HAP-1 (cell line): ENCODE measurements around the gene CAPRIN2.

ENCODE experiments used
- DNase-seq, 2 experiments: peaks; one replicate each; pipeline ENCODE4 v3.0.0-alpha.2; 2016 to 2020; ENCODE audit warnings: low spot score in 2 of 2
- H3K27me3 ChIP-seq: fragments of 250-450 bp; sonication (Bioruptor Pico); 2 replicates; pipeline ENCODE4 v1.5.1; 2020; ENCODE audit warnings: low read depth, mild to moderate bottlenecking, moderate library complexity
- H3K36me3 ChIP-seq: fragments of 250-450 bp; sonication (Bioruptor Pico); replicated peaks from 2 replicates; pipeline ENCODE4 v1.5.1; 2020; ENCODE audit warnings: mild to moderate bottlenecking
- H3K4me1 ChIP-seq: fragments of 250-450 bp; sonication (Bioruptor Pico); 2 replicates; pipeline ENCODE4 v1.5.1; 2020; ENCODE audit warnings: mild to moderate bottlenecking
- H3K4me3 ChIP-seq: fragments of 250-450 bp; sonication (Bioruptor Pico); 2 replicates; pipeline ENCODE4 v1.5.1; 2020; ENCODE audit warnings: mild to moderate bottlenecking, moderate library complexity
- H3K9me3 ChIP-seq: fragments of 250-450 bp; sonication (Bioruptor Pico); 2 replicates; pipeline ENCODE4 v1.5.1; 2020; ENCODE audit warnings: mild to moderate bottlenecking, moderate library complexity
- in situ Hi-C: fragments of 300-500 bp; cut with MboI; formaldehyde crosslinking; loops from 3 replicates; pipeline ENCODE4 v1.14.3; 2020; ENCODE audit warnings: low sequenced_read_pairs, inconsistent platforms, mixed read lengths

Gene CAPRIN2, protein sequence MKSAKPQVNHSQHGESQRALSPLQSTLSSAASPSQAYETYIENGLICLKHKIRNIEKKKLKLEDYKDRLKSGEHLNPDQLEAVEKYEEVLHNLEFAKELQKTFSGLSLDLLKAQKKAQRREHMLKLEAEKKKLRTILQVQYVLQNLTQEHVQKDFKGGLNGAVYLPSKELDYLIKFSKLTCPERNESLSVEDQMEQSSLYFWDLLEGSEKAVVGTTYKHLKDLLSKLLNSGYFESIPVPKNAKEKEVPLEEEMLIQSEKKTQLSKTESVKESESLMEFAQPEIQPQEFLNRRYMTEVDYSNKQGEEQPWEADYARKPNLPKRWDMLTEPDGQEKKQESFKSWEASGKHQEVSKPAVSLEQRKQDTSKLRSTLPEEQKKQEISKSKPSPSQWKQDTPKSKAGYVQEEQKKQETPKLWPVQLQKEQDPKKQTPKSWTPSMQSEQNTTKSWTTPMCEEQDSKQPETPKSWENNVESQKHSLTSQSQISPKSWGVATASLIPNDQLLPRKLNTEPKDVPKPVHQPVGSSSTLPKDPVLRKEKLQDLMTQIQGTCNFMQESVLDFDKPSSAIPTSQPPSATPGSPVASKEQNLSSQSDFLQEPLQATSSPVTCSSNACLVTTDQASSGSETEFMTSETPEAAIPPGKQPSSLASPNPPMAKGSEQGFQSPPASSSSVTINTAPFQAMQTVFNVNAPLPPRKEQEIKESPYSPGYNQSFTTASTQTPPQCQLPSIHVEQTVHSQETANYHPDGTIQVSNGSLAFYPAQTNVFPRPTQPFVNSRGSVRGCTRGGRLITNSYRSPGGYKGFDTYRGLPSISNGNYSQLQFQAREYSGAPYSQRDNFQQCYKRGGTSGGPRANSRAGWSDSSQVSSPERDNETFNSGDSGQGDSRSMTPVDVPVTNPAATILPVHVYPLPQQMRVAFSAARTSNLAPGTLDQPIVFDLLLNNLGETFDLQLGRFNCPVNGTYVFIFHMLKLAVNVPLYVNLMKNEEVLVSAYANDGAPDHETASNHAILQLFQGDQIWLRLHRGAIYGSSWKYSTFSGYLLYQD

GRCh38 chr12:30754750-30755394, at the start of gene CAPRIN2:
TSS of gene CAPRIN2 (minus strand) at chr12:30754951. CDS start at chr12:30753520, 1,431 bp downstream.
- H3K4me3 ChIP-seq: peak within 1 kb of the TSS; percentile 63
- in situ Hi-C loops: no loop called here
- H3K9me3 ChIP-seq: no peaks in the 10 kb centered on the region
- peak; percentile 92 to 95 for DNase-seq
- no peaks in the 10 kb centered on the region for H3K27me3 ChIP-seq
- H3K36me3 ChIP-seq: no peaks in the 10 kb centered on the region; the same call in 1 of the 2 replicates
- peaks cover 12% of the 10 kb centered on the region for H3K4me1 ChIP-seq

DNA sequence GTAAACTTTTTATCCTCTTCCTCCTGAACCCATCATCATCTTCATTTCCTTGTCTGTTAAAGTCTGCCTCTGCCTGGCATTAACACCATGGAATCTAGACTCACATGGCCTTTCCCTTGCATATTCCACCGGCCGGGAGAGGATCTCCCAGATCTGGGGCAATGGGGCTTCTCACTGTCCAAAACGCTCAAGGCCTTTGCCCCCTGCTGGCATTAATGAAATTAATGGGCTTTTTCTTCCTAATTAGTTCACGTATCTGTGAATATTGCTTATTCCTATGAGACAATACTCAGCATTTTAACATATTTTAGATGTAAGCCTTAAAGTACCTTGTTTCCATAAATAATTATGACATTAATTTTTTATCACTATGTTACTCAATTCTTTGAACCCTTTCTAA, 42.9 kb upstream of the CAPRIN2 start:
- Histone ChIP-seq H3K4me3 (no peak overlapping the region), H3K27me3 (peaks cover 6% of the 10 kb centered on the region; the same call in 1 of the 2 replicates), H3K9me3 (no peaks in the 10 kb centered on the region), H3K36me3 (no peaks in the 10 kb centered on the region), H3K4me1 (no peaks in the 10 kb centered on the region; the same call in 1 of the 2 replicates)
- no peak for DNase-seq
- in situ Hi-C loops: no loop called here

DNA sequence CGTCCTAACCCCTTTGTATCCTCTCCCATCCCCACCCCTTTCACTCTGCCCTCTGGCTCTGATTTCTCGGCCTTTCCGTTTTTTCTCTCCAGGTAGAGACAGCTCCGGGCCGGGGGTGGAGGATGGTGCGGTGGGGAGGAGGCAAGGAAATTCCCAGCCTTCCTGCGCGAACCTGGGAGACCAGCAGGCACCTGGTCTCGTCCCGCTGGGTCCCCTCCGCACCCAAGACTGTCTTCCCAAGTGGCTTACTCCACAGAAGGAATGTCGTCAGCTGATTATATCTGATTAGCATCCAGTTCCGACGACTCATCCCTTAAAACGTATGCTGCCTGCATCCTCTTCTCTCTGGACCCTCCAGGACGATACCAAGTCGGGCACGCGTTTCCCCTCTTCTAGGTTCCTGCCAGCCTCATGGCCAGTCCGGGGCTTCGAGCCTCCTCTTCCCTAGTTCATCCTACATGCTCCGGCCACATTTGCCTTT, 42.2 kb upstream of the CAPRIN2 start:
- no peaks in the 10 kb centered on the region; the same call in 1 of the 2 replicates for H3K4me1 ChIP-seq
- H3K9me3 ChIP-seq: no peaks in the 10 kb centered on the region
- no peaks in the 10 kb centered on the region for H3K36me3 ChIP-seq
- DNase-seq: no peak
- peaks cover 6% of the 10 kb centered on the region; the same call in 1 of the 2 replicates for H3K27me3 ChIP-seq
- peak overlapping the region; percentile 37 for H3K4me3 ChIP-seq
- in situ Hi-C loops: no loop called here

DNA sequence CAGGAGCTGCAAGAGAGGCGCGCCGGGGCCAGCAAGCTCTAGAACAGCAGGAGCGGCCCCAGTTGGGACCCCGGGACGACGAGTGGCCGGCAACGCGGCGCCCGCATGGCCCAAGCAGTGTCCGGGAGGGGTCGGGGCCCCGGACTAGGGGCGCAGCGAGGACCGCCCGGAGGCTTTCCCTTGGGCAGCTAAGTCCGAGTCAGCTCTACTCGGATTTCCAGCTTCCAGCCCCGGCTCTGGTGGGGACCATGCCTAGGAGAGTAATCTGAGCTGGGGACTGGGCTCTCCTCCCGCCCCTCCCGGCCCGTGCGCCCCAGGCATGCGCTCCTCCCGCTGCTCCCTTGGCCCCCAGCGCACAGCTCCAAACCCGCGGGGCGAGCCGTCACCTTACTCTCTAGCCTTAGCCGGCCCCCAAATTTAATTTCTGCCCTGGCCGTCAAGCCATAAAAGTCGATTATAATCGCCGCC, 41.6 kb upstream of the CAPRIN2 start:
- no peaks in the 10 kb centered on the region; the same call in 1 of the 2 replicates for H3K4me1 ChIP-seq
- H3K9me3 ChIP-seq: no peaks in the 10 kb centered on the region
- H3K4me3 ChIP-seq: peak overlapping the region; percentile 37
- no peaks in the 10 kb centered on the region for H3K36me3 ChIP-seq
- H3K27me3 ChIP-seq: peaks cover 6% of the 10 kb centered on the region; the same call in 1 of the 2 replicates
- DNase-seq: peak in 1 of 2 experiments; percentile 63
- in situ Hi-C loops: no loop called here

DNA sequence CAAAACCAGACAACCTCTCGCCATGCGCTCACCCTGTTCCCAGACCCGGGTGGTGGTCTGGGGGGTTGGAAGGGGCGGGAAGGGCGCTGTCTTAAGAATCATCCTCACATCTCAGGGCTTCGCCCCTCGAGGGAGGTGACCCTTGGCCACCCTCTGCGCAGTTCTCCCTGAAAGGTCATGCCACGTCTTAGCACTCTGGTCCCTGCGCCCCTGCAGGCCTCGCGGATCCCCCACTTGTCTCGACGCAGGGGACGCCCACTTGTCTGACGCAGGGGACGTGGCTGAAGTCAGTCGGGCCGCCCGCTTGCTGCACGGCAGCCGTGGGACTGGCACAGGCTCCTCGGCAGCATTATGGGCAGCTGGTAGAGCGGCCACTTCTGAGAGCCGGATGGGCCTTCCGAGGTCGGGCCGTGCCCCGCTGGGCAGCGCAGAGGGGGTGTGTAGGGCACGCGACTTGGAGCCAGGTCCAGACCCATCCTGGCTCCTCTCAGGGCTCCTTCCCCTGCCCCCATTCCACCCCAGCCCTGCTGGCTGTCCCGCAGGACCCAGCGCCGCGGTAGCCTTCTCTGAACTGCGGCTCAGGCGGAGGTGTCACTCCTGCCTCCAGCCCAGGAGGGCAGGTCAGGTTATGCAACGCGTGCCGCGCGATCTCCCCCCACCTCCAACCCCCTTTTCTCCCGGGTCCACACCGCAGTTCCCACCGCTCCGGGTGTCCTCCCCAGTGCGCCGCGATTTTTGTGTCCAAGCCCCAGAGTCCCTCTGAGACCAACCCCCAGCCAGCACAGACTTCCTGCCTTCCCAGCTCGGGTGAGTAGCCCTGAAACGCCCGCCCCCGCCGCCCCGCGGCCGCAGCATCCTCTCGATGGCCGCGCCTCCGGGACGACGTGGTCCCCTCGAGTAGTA, 40.9 kb upstream of the CAPRIN2 start:
- peak overlapping the region; percentile 37 for H3K4me3 ChIP-seq
- peak in 1 of 2 experiments; percentile 52 for DNase-seq
- peaks cover 6% of the 10 kb centered on the region; the same call in 1 of the 2 replicates for H3K27me3 ChIP-seq
- in situ Hi-C loops: no loop called here
- no peaks in the 10 kb centered on the region; the same call in 1 of the 2 replicates for H3K4me1 ChIP-seq
- no peaks in the 10 kb centered on the region for H3K36me3 ChIP-seq
- no peaks in the 10 kb centered on the region for H3K9me3 ChIP-seq

- DNase-seq: no peak
These were observed 40.0 kb upstream of the CAPRIN2 start for GRCh38 chr12:30794591-30795409.

GRCh38 chr12:30794020-30794419, 39.3 kb upstream of the CAPRIN2 start:
- Histone ChIP-seq H3K27me3 (peaks cover 6% of the 10 kb centered on the region; the same call in 1 of the 2 replicates), H3K9me3 (no peaks in the 10 kb centered on the region), H3K4me3 (no peak overlapping the region), H3K36me3 (no peaks in the 10 kb centered on the region), H3K4me1 (no peaks in the 10 kb centered on the region; the same call in 1 of the 2 replicates)
- in situ Hi-C loops: no loop called here
- no peak for DNase-seq

More at GRCh38 chr12:30794591-30795409, 40.0 kb upstream of the CAPRIN2 start:
- Histone ChIP-seq H3K36me3 (no peaks in the 10 kb centered on the region), H3K4me3 (no peak overlapping the region), H3K9me3 (no peaks in the 10 kb centered on the region), H3K27me3 (peaks cover 6% of the 10 kb centered on the region; the same call in 1 of the 2 replicates), H3K4me1 (no peaks in the 10 kb centered on the region; the same call in 1 of the 2 replicates)
- in situ Hi-C loops: no loop called here

- H3K36me3 ChIP-seq: no peaks in the 10 kb centered on the region
- H3K9me3 ChIP-seq: no peaks in the 10 kb centered on the region
- H3K4me1 ChIP-seq: no peaks in the 10 kb centered on the region; the same call in 1 of the 2 replicates
- no peak overlapping the region for H3K4me3 ChIP-seq
- peaks cover 6% of the 10 kb centered on the region; the same call in 1 of the 2 replicates for H3K27me3 ChIP-seq
- DNase-seq: no peak
- in situ Hi-C loops: no loop called here
These were observed 38.1 kb upstream of the CAPRIN2 start for GRCh38 chr12:30792648-30793499.

- Histone ChIP-seq H3K4me1 (no peaks in the 10 kb centered on the region; the same call in 1 of the 2 replicates), H3K27me3 (peaks cover 6% of the 10 kb centered on the region; the same call in 1 of the 2 replicates), H3K9me3 (no peaks in the 10 kb centered on the region), H3K4me3 (no peak overlapping the region), H3K36me3 (no peaks in the 10 kb centered on the region)
- in situ Hi-C loops: no loop called here
- DNase-seq: no peak
These were observed 37.3 kb upstream of the CAPRIN2 start for GRCh38 chr12:30792085-30792484.

GRCh38 chr12:30788754-30789153, 34.0 kb upstream of the CAPRIN2 start:
- in situ Hi-C loops: no loop called here
- no peak overlapping the region for H3K4me3 ChIP-seq

More at GRCh38 chr12:30788754-30789153, 34.0 kb upstream of the CAPRIN2 start:
- H3K4me1 ChIP-seq: peaks cover 6% of the 10 kb centered on the region; the same call in 1 of the 2 replicates
- H3K36me3 ChIP-seq: no peaks in the 10 kb centered on the region
- DNase-seq: no peak
- H3K27me3 ChIP-seq: no peaks in the 10 kb centered on the region
- H3K9me3 ChIP-seq: peaks cover 8% of the 10 kb centered on the region; the same call in 1 of the 2 replicates
